LNCaP clone FGC (cell line): ENCODE measurements around the gene EARS2.

ENCODE experiments used
- DNase-seq: peaks from one replicate; pipeline ENCODE4 v3.0.0-alpha.2; 2011; ENCODE audit warnings: low read depth
- H3K4me3 ChIP-seq: 2 replicates; pipeline ENCODE4 v1.5.1; 2011; ENCODE audit warnings: mild to moderate bottlenecking, low read depth, low read length, control low read depth
- TF ChIP-seq, protein P1 (sequence below): IDR thresholded peaks from 2 replicates; pipeline ENCODE4 v1.5.1; 2012; ENCODE audit warnings: mild to moderate bottlenecking; ENCODE audit not compliant: control insufficient read depth, insufficient read depth; ENCODE audit errors: extremely low read depth

Gene EARS2

DNA sequence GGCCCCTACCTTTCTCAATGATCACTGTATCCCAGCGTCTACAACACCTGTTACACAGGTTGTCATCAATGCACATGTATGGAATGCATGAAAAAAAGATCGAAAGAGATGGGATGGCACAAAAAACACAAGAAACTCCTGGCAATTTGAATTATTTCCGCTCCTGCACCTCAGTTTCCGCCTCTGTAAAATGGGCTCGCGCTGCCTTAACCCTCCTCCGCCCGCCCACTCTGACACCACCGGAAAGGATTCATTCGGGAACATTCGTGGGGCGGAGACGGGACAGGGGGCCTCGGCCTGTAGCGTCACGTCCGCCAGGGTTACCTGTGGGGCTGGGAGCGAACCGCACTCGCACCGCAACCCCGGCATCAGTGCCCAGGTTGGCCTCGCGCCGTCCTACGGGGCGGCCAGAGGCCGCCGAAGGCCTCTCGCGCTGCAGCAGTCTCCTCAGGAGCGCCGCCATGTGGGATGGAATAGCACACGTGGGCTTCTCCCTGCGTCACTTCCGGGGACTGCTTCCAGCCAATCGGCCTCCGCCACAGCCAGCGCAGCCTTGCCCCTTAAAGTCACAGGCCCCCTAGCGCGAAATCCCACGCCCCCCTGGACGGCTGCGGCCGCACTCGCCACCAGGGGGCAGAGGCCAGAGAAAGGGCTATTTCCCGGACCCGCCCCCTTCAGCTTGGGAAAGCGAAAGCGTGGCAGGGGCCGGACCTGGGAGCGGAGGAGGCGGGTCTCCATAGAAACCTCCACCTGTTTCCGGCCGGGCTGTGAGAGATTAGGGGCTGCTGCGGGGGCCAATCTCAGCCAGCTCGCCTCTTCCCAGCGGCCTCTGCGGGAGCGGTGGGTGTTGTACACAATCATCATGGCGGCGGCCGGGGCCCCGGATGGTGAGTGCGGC, at the start of gene EARS2, which contains the start of gene UBFD1:
EARS2 (minus strand) TSS at position 470 of the 898 bp plus-strand sequence; CDS start at position 463, 7 bp downstream.
UBFD1 (plus strand) TSS at position 847 of the 898 bp plus-strand sequence; CDS start at position 863, 16 bp downstream.
- TF ChIP-seq, protein P1, sequence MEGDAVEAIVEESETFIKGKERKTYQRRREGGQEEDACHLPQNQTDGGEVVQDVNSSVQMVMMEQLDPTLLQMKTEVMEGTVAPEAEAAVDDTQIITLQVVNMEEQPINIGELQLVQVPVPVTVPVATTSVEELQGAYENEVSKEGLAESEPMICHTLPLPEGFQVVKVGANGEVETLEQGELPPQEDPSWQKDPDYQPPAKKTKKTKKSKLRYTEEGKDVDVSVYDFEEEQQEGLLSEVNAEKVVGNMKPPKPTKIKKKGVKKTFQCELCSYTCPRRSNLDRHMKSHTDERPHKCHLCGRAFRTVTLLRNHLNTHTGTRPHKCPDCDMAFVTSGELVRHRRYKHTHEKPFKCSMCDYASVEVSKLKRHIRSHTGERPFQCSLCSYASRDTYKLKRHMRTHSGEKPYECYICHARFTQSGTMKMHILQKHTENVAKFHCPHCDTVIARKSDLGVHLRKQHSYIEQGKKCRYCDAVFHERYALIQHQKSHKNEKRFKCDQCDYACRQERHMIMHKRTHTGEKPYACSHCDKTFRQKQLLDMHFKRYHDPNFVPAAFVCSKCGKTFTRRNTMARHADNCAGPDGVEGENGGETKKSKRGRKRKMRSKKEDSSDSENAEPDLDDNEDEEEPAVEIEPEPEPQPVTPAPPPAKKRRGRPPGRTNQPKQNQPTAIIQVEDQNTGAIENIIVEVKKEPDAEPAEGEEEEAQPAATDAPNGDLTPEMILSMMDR, result peak; percentile 88
- DNase-seq, result peak; percentile 94

DNA sequence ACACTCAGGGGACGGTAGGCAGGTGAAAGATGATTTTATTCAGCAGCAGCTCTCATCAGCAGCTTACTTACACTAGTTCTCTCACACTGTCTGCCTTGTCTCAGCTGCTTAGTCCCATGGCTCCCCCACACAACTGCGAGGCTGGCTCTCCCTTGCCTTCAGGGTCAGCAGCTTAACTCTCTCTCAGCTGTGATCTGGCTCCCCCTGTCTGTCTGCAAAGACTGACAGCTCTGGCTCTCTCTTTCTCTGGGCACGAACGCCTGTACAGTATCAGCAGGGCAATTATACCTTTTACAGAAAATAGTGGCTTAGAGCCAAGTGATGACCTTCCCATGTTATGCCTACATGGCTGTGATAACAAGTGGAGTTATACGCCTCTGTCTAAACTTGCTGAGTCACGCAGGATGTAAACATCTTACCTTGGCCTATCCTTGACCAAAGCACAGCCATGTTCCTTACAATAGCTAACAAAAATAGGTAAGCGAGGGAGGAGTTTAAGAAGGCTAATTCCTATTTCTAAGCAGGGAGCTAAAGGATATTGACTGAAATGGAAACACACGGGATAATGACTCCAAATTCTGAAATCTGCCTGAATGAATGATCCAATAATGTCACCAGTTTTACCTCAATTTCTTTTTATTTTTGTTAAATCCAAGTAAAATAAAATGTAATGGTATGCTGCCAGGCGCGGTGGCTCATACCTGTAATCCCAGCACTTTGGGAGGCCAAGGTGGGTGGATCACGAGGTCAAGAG, 40.0 kb upstream of the EARS2 start:
- TF ChIP-seq, protein P1, result no peak
- no peak overlapping the region for H3K4me3 ChIP-seq
- no peak for DNase-seq

More for the DNA sequence above, at the start of gene EARS2, which contains the start of gene UBFD1:
- H3K4me3 ChIP-seq, result peak within 1 kb of the TSS; percentile 65

DNA sequence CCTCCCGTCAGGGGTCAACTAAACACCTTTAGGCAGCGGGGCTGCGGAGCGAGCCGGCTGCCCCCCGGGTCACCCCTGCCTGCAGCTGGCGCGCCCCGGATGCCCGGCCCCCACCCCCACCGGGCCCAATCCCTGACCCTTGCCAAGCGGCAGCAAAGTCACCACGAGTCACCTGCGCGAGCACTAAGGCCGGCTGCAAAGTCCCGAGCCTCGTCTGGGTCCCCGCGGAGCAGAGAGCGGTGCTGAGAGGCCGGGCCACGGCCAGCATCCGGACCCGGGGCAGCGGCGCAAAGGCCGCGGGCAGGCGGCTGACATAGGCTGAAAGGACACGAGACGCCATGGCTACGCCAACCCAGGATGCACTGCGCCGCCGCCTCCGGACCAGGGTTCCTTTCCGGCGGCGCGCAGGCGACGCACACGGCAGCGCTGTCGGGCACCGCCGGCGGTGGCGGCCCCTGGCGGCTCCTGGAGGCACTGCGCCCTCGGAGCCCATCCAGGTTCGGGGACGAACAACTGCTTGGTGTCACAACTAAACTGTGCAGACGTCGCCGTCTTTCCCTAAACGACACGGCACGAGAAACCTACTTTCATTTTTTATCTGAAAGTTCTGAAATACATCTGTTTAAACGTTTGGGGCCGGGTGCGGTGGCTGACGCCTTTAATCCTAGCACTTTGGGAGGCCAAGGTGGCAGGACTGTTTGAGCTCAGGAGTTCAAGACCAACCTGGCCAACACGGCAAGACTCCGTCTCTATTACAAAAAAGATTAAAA, 39.0 kb upstream of the EARS2 start, which contains the start of gene NDUFAB1:
NDUFAB1 (minus strand) TSS at position 366 of the 770 bp plus-strand sequence; CDS start at position 340, 26 bp downstream.
- TF ChIP-seq, protein P1, result peak; percentile 98
- H3K4me3 ChIP-seq, result peak within 1 kb of the TSS; percentile 100
- peak; percentile 58 for DNase-seq

DNA sequence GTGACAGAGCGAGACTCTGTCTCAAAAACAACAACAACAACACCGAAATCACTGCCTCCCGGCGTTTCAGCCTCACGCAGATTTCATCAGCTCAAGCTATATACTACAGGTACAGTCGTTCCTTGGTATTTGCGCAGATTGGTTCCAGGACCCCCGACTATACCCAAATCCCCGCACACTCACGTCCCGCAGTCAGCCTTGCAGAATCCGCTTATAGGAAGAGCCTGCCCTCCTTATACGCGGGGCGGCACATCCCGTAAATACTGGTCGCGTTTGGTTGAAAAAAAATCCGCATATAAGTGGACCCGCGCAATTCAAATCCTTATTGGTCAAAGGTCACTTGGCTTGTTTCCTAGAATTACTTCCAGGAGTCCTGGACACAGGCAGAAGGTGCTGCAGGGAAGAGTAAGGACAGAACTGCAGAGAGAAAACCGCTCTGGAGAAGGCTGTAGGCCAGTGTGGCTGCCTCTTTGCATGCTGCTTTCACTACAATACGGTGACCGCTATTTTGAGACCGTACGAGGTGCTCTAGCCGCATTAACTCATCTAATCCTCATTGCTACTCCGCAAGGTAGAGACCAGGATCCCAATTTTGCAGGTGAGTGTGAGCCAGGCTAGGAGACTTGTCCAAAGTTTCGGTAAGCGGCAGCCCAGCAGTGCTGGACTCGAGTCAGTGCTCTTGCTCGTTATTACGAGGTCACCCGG, 38.2 kb upstream of the EARS2 start:
- peak overlapping the region; percentile 100 for H3K4me3 ChIP-seq
- DNase-seq, result no peak
- TF ChIP-seq, protein P1, result no peak

- TF ChIP-seq, protein P1, result no peak
- no peak overlapping the region; the same call in 1 of the 2 replicates for H3K4me3 ChIP-seq
- DNase-seq, result no peak
Observed at GRCh38 chr16:23594186-23594585, 37.0 kb upstream of the EARS2 start.
